GM12892 (cell line): ENCODE measurements around the gene EOLA1.
"Not testable (repeated sequence)": the region's sequence is repeated elsewhere in the genome, so short reads cannot be mapped to it uniquely, and the experiment has no call there.

Experiments
- POLR2A ChIP-seq: IDR thresholded peaks from 2 replicates; pipeline ENCODE4 v1.6.1; 2011; ENCODE audit warnings: low read depth, low read length, control low read depth
- TAF1 ChIP-seq: IDR thresholded peaks from 2 replicates; pipeline ENCODE4 v1.6.1; 2011; ENCODE audit warnings: low read depth, mild to moderate bottlenecking, control low read depth, low read length, borderline replicate concordance

GRCh38 chrX:149545545-149546543 lies 5.0 kb downstream of the EOLA1 start:
- TF ChIP-seq TAF1, POLR2A: not testable (repeated sequence)
